AG09309 (cell line): ENCODE results near the gene NINJ2.

Source experiments
- DNase-seq: peaks from one replicate; pipeline ENCODE4 v3.0.0-alpha.2; 2010; ENCODE audit warnings: low read depth
- H3K4me3 ChIP-seq: 2 replicates; pipeline ENCODE4 v1.5.1; 2011; ENCODE audit warnings: mild to moderate bottlenecking, low read depth, low read length, moderate library complexity; ENCODE audit not compliant: control insufficient read depth
- TF ChIP-seq, protein P1 (sequence below): IDR thresholded peaks from 2 replicates; pipeline ENCODE4 v1.5.1; 2011; ENCODE audit warnings: mild to moderate bottlenecking, low read depth, low read length, inconsistent platforms; ENCODE audit not compliant: insufficient read depth, control insufficient read depth; ENCODE audit errors: missing control alignments

Gene NINJ2

DNA sequence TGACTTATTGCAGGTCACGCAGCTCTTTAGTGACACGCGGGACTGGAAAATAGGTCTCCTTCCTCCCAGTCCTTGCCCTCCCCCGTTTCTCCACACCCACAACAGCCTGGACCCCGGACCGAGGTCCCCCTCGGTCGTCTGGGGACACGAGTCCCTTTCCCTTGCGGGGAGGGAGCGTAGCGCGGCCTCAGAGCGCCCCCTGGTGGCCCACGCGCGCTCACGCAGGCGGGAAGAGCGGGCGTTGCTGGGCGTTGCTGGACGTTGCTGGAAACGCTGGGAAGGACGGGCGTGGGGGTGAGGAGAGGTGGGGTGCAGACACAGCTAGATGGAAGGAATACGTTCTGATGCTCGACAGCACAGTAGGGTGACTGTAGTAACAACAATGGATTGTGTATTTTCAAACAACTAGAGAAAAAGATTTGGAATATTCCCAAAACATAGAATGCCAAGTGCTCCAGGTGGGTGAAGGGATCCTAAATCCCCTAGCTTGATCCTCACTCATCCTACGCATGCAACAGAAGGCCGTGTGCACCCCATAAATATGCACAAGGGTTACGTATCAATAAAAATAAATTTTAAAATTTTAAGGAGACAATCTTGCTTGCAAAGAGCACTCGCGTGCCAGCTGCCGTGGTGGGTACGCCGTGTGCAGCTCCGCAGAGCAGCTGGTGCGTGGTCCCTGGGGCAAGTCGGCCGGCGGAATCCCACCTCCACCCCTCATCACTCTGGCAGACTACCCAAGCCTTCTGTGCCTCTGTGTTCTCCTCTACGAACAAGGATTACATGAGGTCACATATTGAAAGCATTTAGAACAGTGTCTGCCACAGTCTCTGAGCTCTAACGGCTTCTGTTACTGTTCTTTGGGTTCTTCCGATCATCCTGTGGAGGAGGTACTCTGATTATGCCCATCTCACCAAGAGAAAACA is 116.1 kb downstream of the NINJ2 start:
- TF ChIP-seq, protein P1, sequence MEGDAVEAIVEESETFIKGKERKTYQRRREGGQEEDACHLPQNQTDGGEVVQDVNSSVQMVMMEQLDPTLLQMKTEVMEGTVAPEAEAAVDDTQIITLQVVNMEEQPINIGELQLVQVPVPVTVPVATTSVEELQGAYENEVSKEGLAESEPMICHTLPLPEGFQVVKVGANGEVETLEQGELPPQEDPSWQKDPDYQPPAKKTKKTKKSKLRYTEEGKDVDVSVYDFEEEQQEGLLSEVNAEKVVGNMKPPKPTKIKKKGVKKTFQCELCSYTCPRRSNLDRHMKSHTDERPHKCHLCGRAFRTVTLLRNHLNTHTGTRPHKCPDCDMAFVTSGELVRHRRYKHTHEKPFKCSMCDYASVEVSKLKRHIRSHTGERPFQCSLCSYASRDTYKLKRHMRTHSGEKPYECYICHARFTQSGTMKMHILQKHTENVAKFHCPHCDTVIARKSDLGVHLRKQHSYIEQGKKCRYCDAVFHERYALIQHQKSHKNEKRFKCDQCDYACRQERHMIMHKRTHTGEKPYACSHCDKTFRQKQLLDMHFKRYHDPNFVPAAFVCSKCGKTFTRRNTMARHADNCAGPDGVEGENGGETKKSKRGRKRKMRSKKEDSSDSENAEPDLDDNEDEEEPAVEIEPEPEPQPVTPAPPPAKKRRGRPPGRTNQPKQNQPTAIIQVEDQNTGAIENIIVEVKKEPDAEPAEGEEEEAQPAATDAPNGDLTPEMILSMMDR, result peak; percentile 99
- no peak overlapping the region for H3K4me3 ChIP-seq
- no peak for DNase-seq

DNA sequence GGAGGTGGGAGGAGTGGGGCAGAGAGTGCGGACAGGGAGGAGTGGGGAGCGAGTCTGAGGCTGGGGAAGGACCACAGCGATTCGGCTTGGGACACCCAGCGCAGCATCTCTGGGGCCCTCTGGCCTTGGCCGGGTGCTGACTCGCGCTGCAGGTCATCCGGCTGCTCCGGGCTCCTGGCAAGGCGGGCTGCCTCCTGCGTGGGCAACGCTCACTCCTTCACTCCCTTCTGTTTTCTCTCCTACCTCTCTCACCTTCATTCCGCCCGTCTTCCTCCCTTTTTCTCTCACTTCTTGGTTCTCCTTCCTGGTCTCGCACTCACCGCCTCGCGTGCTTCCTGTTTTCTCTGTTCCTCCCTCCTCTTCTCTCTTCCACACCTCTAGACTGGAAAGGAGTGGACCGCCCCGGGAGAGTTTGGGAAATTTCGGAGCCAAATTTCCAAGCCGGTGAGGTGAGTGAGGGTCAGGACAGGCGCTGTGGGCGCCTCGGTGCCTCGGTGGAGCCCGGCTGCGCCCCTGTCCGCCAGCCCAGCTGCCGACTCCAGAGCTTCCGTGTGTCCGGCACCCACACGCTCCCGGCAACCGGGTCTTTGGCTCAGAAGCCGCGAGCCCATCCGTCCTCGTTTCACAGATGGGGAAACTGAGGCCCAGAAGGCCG is 116.9 kb downstream of the NINJ2 start:
- TF ChIP-seq, protein P1, result no peak
- no peak for DNase-seq
- no peak overlapping the region for H3K4me3 ChIP-seq

DNA sequence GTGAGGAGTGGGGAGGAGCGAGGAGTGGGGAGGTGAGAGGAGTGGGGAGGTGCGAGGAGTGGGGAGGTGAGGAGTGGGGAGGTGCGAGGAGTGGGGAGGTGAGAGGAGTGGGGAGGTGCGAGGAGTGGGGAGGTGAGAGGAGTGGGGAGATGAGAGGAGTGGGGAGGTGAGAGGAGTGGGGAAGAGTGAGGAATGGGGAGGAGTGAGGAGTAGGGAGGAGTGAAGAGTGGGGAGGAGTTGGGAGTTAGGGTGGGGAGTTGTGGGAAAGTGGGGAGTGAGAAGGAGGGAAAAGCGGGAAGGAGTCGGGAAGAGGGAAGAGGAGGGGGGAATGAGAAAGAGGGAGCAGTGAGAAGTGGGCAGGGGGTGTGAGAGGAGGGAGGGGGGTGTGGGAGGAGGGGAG is 117.4 kb downstream of the NINJ2 start:
- DNase-seq, result no peak
- TF ChIP-seq, protein P1, result no peak
- no peak overlapping the region for H3K4me3 ChIP-seq

DNA sequence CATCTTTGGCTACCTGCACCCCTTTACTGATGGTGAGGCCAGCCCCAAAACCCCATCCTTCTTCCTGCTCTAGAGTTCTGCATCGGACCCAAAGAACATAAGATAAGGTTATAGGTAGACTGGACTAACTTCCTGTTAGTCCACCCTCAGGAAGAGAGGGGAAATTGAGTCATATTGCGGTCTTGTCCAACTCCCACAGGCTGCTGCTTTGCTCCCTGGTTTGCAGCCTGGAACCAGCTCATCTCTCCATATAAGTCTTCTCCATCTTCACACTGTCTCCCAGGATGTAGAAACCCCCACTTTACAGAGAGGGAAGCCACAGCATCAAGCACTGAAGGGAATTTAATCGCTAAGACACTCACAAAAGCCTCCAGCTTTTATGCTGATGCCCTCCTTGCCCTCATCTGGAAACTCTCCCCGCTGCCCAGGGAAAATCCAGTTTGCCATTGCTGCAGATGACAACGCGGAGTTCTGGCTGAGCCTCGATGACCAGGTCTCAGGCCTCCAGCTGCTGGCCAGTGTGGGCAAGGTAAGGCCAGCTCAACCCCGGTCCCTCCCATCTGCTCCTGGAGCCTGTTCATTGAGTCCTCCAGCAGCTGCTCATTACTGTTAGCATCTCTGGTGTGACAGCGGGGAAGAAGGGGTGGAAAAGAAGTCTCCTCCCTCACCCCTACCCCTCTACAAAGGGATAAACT is 118.2 kb downstream of the NINJ2 start:
- DNase-seq, result no peak
- no peak overlapping the region for H3K4me3 ChIP-seq
- TF ChIP-seq, protein P1, result no peak

DNA sequence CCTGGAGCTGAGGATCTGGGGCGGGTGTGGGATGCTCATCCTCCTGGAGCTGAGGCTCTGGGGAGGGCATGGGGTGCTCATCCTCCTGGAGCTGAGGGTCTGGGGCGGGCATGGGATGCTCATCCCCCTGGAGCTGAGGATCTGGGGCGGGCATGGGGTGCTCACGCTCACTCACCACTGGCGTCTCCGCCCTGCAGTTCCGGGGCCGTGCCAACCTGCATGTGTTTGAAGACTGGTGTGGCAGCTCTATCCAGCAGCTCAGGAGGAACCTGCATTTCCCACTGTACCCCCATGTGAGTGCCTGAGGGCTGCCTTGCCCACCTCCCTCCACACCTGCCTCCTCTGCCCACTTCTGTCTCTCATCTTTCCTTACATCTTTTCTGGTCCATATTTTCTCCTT is 119.1 kb downstream of the NINJ2 start:
- no peak overlapping the region for H3K4me3 ChIP-seq
- DNase-seq, result no peak
- TF ChIP-seq, protein P1, result no peak

DNA sequence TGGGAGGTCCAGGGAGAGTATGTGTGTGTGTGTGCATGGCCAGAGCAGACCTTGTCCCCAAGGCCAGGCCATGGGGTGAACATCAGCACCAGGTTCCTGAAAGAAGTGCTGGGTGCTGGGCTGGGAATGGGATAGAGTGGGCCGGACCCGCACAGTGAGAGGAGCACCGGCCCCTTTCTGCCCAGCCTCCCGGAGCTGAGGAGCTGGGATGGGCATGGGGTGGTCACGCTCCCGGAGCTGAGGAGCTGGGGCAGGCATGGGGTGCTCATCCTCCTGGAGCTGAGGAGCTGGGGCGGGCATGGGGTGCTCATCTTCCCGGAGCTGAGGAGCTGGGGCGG is 120.2 kb downstream of the NINJ2 start:
- H3K4me3 ChIP-seq, result no peak overlapping the region
- DNase-seq, result no peak
- TF ChIP-seq, protein P1, result no peak
